Spleen (tissue), 7 donors: ENCODE measurements around the gene DMRT1.

Source experiments
- CTCF ChIP-seq, 11 experiments: fragments of 200-600 bp in 7 of 11; fragments of 450-650 bp in 4 of 11; sonication (generic) in 4 of 11; IDR thresholded peaks in 8 of 11; conservative IDR thresholded peaks in 3 of 11; 1 replicate in 7 of 11; 2 replicates in 4 of 11; pipeline versions ENCODE4 v1.4.0 to v1.8.0; 2016 to 2021; ENCODE audit warnings: antibody characterized with exemption in 11 of 11, inconsistent platforms in 4 of 11, mild to moderate bottlenecking in 1 of 11
- POLR2AphosphoS5 ChIP-seq, 3 donors: sonication (generic); formaldehyde crosslinking; IDR thresholded peaks; one replicate each; pipeline ENCODE4 v1.5.1; 2017; ENCODE audit warnings: antibody characterized with exemption in 3 of 3
- donor health status: DM: no; HTN: no; CAD: no; lungs with moderate emphysema.
- donor health status: DM: no; HTN: no; CAD: no.
- donor health status: DM: no; HTN: no; CAD: no.

DNA sequence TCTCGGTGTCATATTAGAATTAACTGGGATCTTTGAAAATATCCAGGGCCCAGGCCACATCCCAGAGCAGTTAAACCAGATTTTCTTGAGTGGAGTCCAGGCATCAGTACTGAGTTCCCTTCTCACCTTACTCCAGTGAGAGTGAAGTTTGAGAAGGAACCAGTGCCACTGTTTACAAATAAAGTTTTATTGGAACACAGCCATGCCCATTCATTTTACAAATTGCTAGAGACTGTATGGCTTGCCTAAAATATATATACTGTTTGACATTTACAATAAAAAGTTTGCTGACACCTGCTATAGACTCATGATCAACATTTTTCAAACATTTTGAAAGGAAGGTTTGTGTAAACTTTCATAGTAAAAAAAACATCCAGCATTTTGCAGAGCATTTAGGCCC lies 71.3 kb downstream of the DMRT1 start:
- TF ChIP-seq CTCF (IDR thresholded peaks at IDR 0.05 in 8 of 11, conservative IDR thresholded peaks at IDR 0.05 in 3 of 11), result no peak
- TF ChIP-seq POLR2AphosphoS5 (IDR thresholded peaks at IDR 0.05), result no peak
